Measurements from ENCODE around the gene SLC11A2.

DNA sequence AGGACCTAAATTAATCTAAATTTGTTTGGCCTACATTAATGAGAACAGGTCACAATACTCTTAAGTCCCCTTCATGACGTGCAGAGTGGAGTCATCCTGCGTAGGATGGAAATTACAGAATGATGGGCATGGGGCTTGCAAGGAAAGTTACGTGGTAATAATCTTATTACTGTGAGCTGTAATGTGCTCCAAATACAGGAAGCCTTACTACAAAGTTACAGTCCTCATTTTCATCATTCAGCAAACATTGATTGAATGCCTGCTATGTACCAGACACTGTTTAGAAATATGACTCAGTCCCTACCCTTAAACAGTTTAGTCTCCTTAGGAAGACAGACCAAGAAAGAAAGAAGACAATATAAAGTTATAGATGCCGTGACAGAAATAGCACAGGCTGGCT is 64.5 kb downstream of the SLC11A2 start:
- TF ChIP-seq ISL1 (CRISPR knock-in tag; IDR thresholded peaks at IDR 0.05) (peak; percentile 77), ARNTL (CRISPR knock-in tag; IDR thresholded peaks at IDR 0.05; ENCODE audit: borderline replicate concordance, low read depth) (no peak), RARB (CRISPR knock-in tag; IDR thresholded peaks at IDR 0.05) (no peak), ESRRG (CRISPR knock-in tag; IDR thresholded peaks at IDR 0.05) (peak; percentile 77; the same call in 1 of the 2 replicates), BACH2 (CRISPR knock-in tag; IDR thresholded peaks at IDR 0.05; ENCODE audit: borderline replicate concordance) (no peak), PATZ1 (CRISPR knock-in tag; IDR thresholded peaks at IDR 0.05; ENCODE audit: borderline replicate concordance) (no peak), SNAI2 (CRISPR knock-in tag; IDR thresholded peaks at IDR 0.05) (peak; percentile 94; the same call in 1 of the 2 replicates), ZC3H10 (CRISPR knock-in tag; IDR thresholded peaks at IDR 0.05) (peak; percentile 57; the same call in 1 of the 2 replicates), TCF4 (CRISPR knock-in tag; IDR thresholded peaks at IDR 0.05; ENCODE audit: borderline replicate concordance) (no peak), ZNF8 (CRISPR knock-in tag; IDR thresholded peaks at IDR 0.05) (no peak)
- TF ChIP-seq, protein P1, sequence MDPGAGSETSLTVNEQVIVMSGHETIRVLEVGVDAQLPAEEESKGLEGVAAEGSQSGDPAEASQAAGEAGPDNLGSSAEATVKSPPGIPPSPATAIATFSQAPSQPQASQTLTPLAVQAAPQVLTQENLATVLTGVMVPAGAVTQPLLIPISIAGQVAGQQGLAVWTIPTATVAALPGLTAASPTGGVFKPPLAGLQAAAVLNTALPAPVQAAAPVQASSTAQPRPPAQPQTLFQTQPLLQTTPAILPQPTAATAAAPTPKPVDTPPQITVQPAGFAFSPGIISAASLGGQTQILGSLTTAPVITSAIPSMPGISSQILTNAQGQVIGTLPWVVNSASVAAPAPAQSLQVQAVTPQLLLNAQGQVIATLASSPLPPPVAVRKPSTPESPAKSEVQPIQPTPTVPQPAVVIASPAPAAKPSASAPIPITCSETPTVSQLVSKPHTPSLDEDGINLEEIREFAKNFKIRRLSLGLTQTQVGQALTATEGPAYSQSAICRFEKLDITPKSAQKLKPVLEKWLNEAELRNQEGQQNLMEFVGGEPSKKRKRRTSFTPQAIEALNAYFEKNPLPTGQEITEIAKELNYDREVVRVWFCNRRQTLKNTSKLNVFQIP (CRISPR knock-in tag; IDR thresholded peaks at IDR 0.05; ENCODE audit: borderline replicate concordance, low read depth) = no peak
